Activated T-helper 17 cell treated with anti-CD3 and anti-CD28 coated beads, Interleukin-2, amount 50 U/mL, for 72 hours (primary cell): ENCODE results near the gene COG4. TPM values are rescaled to one million over a fixed set of nuclear protein-coding genes. Genes with fewer than 3 reads are reported as not detected.
"Not testable (repeated sequence)": the region's sequence is repeated elsewhere in the genome, so short reads cannot be mapped to it uniquely, and the experiment has no call there.

Experiments
- ATAC-seq: fragments of 150-1000 bp; cut with Tn5 transposase; replicated peaks from 2 replicates; pipeline ENCODE4 v1.10.0; 2021; ENCODE audit warnings: mild to moderate bottlenecking, moderate library complexity
- H3K27ac Mint-ChIP-seq: one replicate; pipeline ENCODE4 v1.8.0; 2022; ENCODE audit warnings: mixed read lengths
- H3K27me3 Mint-ChIP-seq: one replicate; pipeline ENCODE4 v1.8.0; 2022; ENCODE audit warnings: mixed read lengths
- H3K36me3 Mint-ChIP-seq: one replicate; pipeline ENCODE4 v1.8.0; 2022; ENCODE audit warnings: low read depth, mild to moderate bottlenecking, mixed read lengths
- H3K4me1 Mint-ChIP-seq: one replicate; pipeline ENCODE4 v1.8.0; 2022; ENCODE audit warnings: mixed read lengths
- H3K4me3 Mint-ChIP-seq: one replicate; pipeline ENCODE4 v1.8.0; 2022; ENCODE audit warnings: mild to moderate bottlenecking, mixed read lengths
- H3K9me3 Mint-ChIP-seq: one replicate; pipeline ENCODE4 v1.8.0; 2022; ENCODE audit warnings: mixed read lengths
- total RNA-seq, 2 donors: library from RNA; stranded (reverse); gene quantifications; one replicate each; pipeline ENCODE4 v1.2.3, GENCODE V29; 2022

The COG4 gene
- total RNA-seq, 2 donors from 2014 or later: 31.2 to 31.5 TPM

DNA sequence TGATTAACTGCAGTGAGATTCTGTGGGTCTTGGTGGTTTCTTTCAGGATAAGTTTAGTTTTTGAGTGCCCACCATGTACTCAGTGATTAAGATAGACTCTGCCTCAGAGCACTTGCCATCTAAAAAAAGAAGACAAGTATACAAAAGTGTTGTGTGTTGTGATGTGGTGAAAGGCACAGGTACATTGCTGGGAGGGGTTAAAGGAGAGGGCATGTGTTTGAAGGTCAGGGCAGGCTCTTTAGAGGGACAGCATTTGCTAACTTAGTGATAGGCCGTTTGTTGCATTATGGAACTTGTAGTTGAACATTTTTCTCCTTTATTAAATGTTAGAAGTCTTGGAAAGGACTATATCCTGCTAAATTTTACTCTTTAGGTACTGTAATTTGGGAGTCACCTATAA lies 26.7 kb upstream of the COG4 start:
- Mint-ChIP-seq H3K27me3 (no peaks in the 10 kb centered on the region), H3K27ac (no peak overlapping the region), H3K9me3 (no peaks in the 10 kb centered on the region), H3K4me3 (no peak overlapping the region), H3K36me3 (peaks cover 100% of the 10 kb centered on the region), H3K4me1 (peaks cover 5% of the 10 kb centered on the region)
- ATAC-seq: no peak

DNA sequence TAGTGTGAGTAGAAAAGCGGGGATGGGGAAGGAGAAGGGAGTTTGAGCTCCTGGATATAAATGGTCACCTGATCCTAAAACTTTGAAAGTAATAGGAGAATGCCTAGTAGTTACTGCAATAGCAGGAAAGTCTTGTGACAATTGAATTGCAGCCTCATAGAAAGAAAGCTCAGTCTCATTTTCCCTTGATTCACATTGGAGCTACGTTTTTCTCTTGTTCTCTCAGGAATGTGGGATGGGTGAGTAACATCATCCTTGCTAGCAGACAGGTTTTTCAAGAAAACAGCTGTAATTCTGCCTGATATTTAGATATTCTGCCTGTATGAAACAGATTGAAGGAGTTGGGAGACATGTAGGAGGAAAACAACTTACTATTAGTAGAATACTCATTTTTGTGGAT lies 25.6 kb upstream of the COG4 start:
- Mint-ChIP-seq H3K9me3 (no peaks in the 10 kb centered on the region), H3K4me3 (no peak overlapping the region)

DNA sequence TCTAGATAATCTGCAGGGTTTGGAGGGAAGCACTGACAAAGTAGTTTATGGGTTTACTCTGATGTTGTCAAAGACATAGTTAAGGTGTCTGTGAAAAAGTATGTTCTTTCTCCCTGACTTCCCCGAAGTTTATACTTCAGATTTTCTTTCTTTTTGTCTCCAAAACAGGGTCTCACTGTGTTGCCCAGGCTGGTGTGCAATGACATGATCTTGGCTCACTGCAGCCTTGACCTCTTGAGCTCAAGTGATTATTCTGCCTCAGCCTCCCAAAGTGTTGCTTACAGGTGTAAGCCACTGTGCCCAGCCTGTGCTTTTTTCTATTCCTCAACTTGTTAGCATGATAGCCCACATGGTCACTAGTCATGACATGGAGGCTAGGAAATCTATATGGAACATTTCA lies 21.2 kb upstream of the COG4 start:
- Mint-ChIP-seq H3K27me3 (no peaks in the 10 kb centered on the region), H3K27ac (no peak overlapping the region), H3K4me1 (no peaks in the 10 kb centered on the region), H3K9me3 (no peaks in the 10 kb centered on the region), H3K4me3 (no peak overlapping the region), H3K36me3 (peaks cover 100% of the 10 kb centered on the region)
- no peak for ATAC-seq

More for the DNA sequence above, 25.6 kb upstream of the COG4 start:
- ATAC-seq: no peak
- Mint-ChIP-seq H3K36me3 (peaks cover 100% of the 10 kb centered on the region), H3K27ac (peak overlapping the region; percentile 15), H3K4me1 (peaks cover 5% of the 10 kb centered on the region), H3K27me3 (no peaks in the 10 kb centered on the region)

DNA sequence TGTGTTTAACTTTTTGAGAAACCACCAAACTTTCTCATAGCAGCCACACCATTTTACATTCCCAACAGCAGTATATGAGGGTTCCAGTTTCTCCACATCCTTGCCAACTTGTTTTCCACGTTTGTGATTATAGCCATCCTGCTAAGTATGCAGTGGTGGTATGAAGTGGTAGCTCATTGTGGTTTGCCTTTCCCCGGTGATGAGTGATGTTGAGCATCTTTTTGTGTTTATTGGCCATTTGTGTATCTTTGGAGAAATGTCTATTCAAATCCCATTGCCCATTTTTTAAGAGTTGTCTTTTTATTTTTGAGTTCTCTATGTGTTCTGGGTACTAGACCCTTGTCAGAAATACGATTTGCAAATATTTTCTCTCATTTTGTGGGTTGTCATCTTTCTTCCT lies 17.6 kb upstream of the COG4 start:
- Mint-ChIP-seq H3K4me1 (peaks cover 11% of the 10 kb centered on the region), H3K27ac (no peak overlapping the region), H3K9me3 (no peaks in the 10 kb centered on the region), H3K36me3 (peaks cover 100% of the 10 kb centered on the region), H3K4me3 (no peak overlapping the region), H3K27me3 (no peaks in the 10 kb centered on the region)
- ATAC-seq: no peak

DNA sequence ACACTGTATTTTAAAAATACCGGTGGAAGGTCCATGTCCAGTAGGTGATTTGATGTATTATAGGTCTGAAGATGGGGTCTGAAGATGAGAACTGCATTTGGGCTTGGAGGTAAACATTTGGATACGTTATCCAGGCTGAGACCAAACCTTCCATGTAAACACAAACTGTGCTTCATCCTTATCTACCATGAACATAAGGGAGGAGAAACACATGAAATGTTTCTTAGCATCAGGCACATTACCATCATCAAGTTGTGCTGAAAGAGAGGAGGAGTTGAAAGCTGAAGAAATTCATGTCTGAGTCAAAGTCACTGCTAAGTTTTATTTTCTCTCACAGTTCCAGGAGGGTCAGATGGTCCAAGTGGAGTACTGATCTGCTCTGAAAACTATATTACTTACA lies 11.6 kb upstream of the COG4 start:
- Mint-ChIP-seq H3K9me3 (no peaks in the 10 kb centered on the region), H3K4me1 (peaks cover 22% of the 10 kb centered on the region), H3K27me3 (no peaks in the 10 kb centered on the region), H3K36me3 (peaks cover 100% of the 10 kb centered on the region), H3K4me3 (no peak overlapping the region), H3K27ac (peak overlapping the region; percentile 14)
- ATAC-seq: no peak

DNA sequence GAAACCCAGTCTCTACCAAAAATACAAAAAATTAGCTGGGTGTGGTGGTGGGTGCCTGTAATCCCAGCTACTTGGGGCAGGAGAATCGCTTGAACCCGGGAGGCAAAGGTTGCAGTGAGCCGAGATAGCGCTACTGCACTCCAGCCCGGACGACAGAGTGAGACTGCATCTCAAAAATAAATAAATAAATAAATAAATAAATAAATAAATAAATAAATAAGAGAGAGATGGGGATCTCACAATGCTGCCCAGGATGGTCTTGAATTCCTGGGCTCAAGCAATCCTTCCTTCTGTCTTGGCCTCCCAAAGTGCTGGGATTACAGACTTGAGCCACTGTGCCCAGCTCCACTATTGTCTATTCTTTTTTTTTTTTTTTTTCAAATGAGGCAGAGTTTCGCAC lies 6.6 kb upstream of the COG4 start:
- H3K27ac Mint-ChIP-seq, H3K9me3 Mint-ChIP-seq, H3K27me3 Mint-ChIP-seq, ATAC-seq, H3K4me3 Mint-ChIP-seq: not testable (repeated sequence)
- peaks cover 100% of the 10 kb centered on the region for H3K36me3 Mint-ChIP-seq
- H3K4me1 Mint-ChIP-seq: peaks cover 30% of the 10 kb centered on the region

DNA sequence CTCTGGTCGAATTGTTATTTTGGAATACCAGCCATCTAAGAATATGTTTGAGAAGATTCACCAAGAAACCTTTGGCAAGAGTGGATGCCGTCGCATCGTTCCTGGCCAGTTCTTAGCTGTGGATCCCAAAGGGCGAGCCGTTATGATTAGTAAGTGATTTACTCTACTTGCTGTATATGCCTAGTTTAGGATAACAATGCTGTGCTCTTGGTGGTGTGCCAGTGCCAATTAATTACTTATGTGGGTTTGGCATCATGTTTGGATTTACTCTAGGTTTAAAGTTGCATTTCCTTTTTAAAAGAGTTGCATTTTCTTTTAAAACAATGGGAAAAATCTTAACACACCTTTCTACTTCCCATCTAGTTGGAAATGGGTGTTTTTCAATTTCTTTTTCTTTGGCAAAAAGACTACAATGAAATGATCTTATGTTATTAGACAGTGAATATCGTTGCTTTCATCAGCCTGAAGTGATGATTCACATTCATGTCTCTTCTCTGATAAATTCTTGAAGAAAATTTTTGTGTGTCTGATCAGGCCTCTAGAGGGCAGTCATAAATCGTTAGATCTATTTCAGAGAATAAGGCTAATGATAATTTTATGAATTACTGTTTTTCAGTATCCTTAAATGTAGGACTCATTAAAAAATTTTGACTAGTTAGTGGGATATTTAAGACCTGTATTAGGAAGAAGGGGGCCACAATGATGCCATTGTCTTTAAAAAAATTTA lies 5.9 kb upstream of the COG4 start:
- Mint-ChIP-seq H3K4me1 (peaks cover 28% of the 10 kb centered on the region), H3K27me3 (no peaks in the 10 kb centered on the region), H3K36me3 (peaks cover 100% of the 10 kb centered on the region), H3K4me3 (peak overlapping the region; percentile 100), H3K27ac (peak overlapping the region; percentile 38), H3K9me3 (no peaks in the 10 kb centered on the region)
- no peak for ATAC-seq

DNA sequence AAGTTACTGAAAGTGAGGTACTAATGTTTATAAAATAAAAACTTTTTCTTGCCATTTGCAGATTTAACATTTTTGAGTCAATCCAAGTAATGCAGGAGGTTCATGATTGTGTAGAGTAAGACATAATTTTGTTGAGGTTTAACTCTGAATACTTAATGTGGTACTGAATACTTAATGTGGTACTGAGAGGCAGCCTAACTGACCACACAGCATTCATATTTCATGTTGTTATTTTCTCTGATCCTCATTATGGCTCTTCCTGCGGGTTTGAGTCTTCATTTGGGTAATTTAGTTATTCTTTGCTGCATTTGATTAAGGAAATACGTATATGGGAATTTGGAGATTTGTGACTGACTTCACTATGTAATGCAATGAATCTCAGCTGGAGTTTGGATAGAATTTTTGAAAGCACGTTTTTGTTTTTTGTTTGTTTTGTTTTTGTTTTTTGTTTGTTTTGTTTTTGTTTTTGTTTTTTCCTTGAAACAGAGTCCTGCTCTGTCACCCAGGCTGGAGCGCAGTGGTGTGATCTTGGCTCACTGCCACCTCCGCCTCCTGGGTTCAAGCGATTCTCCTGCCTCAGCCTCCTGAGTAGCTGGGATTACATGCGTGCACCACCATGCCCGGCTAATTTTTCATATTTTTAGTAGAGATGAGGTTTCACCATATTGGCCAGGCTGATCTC lies 4.1 kb upstream of the COG4 start:
- peak overlapping the region; percentile 79 for H3K27ac Mint-ChIP-seq
- no peaks in the 10 kb centered on the region for H3K9me3 Mint-ChIP-seq
- no peaks in the 10 kb centered on the region for H3K27me3 Mint-ChIP-seq
- peaks cover 21% of the 10 kb centered on the region for H3K4me1 Mint-ChIP-seq
- peaks cover 94% of the 10 kb centered on the region for H3K36me3 Mint-ChIP-seq
- peak overlapping the region; percentile 100 for H3K4me3 Mint-ChIP-seq
- no peak for ATAC-seq

DNA sequence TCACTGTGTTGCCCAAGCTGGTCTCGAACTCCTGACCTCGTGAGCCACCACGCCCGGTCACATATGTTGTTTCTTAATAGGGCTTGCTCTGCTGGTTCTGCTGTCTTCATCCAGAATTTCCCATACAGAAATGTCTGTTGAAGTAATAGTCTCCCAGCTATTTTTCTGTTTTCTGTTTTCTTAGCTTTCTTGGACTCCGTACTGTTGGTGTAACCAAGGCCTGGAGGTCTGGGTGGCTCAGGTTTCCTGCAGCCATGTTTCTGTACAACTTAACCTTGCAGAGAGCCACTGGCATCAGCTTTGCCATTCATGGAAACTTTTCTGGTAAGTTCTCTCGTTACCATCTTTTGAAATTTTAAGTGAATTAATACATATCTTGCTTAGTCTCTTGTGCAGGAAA lies 3.0 kb upstream of the COG4 start:
- no peak for ATAC-seq
- peak overlapping the region; percentile 79 for H3K27ac Mint-ChIP-seq
- peak overlapping the region; percentile 100 for H3K4me3 Mint-ChIP-seq
- peaks cover 84% of the 10 kb centered on the region for H3K36me3 Mint-ChIP-seq
- H3K4me1 Mint-ChIP-seq: peaks cover 24% of the 10 kb centered on the region
- H3K27me3 Mint-ChIP-seq: no peaks in the 10 kb centered on the region
- no peaks in the 10 kb centered on the region for H3K9me3 Mint-ChIP-seq

DNA sequence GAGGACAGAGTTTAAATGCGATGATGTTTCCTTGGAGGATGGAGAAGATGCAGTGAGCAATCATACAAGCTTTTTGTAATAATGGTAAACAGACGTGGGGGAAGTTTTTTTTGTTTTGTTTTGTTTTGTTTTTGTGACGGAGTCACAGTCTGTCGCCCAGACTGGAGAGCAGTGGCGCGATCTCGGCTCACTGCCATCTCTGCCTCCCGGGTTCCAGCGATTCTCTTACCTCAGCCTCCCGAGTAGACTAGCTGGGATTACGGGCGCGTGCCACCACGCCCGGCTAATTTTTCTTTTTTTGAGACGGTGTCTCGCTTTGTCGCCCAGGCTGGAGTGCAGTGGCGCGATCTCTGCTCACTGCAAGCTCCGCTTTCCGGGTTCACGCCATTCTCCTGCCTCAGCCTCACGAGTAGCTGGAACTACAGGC lies 1.1 kb upstream of the COG4 start:
- not testable (repeated sequence) for ATAC-seq, H3K27me3 Mint-ChIP-seq, H3K9me3 Mint-ChIP-seq
- H3K4me1 Mint-ChIP-seq: peaks cover 37% of the 10 kb centered on the region
- H3K27ac Mint-ChIP-seq: peak overlapping the region; percentile 100
- peaks cover 64% of the 10 kb centered on the region for H3K36me3 Mint-ChIP-seq
- H3K4me3 Mint-ChIP-seq: peak overlapping the region; percentile 100

DNA sequence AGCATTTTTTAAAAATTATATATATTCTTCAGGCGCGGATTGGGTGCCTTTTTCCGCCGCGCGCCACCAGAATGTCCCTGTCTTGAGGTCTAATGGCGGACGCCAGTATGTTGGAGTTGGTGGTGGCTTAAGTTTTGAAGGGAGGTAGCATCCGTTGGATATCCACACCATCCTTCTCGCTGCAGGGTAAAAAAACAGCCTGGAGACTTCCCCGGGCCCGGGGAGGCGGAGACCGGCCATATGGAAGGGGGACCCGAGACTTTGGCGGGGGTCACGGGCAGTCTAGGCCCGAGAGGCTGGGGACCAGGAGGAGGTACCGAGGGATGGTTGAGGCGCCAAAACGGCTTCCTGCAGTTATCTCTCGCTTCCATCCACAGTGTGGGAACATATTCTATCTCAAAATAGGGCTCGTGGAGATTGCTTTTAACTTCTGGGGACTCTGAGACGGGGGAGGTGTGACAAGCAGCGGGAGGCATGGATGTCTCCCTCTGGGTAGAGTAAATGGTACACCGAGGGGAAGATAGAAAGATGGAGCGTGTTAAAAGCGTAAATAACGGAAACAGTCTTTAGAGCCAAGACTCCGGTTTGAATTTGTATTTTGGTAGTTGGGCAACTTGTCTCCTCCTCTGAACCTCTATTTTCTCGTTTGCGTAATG lies 517 bp upstream of the COG4 start, which contains the start of gene SF3B3:
SF3B3 (plus strand) TSS at position 74 of the 656 bp plus-strand sequence. CDS start 2,841 bp downstream, outside the sequence.
- peaks cover 59% of the 10 kb centered on the region for H3K36me3 Mint-ChIP-seq
- H3K27me3 Mint-ChIP-seq: no peaks in the 10 kb centered on the region
- no peaks in the 10 kb centered on the region for H3K9me3 Mint-ChIP-seq
- H3K4me1 Mint-ChIP-seq: peaks cover 34% of the 10 kb centered on the region
- ATAC-seq: peak; percentile 63
- H3K27ac Mint-ChIP-seq: peak within 1 kb of the TSS; percentile 100
- H3K4me3 Mint-ChIP-seq: peak within 1 kb of the TSS; percentile 100

DNA sequence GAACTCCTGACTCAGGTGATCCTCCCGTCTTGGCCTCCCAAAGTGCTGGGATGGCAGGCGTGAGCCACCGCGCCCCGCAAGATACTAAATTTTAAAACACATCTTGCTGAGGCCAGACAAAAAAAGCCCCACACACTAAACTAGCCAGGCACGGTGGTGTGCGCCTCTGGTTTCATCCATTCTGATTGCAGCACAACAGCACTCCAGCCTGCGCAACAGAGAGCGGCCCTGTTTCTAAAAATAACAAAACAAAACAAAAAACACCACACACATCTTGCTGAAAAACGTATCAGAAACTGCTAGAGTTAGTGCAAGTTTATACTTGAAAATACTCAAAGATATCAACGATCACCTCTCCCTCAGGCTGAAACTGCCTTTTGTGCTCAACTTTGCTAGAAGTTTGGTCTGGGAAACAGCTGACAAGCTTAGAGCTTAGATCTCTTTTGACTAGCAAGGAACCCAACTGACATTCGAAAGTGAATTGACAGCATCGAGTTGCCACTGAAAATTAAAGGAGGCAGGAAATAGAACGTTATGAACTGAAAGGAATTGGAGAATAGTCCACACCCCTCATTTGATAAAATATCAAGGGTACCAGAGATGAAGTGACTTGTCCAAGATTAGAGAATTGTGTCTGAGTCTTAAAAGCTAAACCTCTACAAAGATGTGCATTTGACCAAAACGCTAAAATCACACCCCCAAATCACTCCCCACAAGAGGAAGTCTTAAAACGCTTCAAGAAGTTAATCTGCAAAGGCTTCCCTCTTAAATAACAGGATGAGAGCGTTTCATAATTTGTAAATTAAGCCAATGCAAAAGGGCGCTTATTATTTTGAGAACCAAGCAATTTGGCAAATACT lies 908 bp downstream of the COG4 start:
- Mint-ChIP-seq H3K4me3 (peak overlapping the region; percentile 100), H3K36me3 (peaks cover 52% of the 10 kb centered on the region), H3K27ac (peak overlapping the region; percentile 100), H3K4me1 (peaks cover 31% of the 10 kb centered on the region), H3K9me3 (no peaks in the 10 kb centered on the region), H3K27me3 (no peaks in the 10 kb centered on the region)
- no peak for ATAC-seq

DNA sequence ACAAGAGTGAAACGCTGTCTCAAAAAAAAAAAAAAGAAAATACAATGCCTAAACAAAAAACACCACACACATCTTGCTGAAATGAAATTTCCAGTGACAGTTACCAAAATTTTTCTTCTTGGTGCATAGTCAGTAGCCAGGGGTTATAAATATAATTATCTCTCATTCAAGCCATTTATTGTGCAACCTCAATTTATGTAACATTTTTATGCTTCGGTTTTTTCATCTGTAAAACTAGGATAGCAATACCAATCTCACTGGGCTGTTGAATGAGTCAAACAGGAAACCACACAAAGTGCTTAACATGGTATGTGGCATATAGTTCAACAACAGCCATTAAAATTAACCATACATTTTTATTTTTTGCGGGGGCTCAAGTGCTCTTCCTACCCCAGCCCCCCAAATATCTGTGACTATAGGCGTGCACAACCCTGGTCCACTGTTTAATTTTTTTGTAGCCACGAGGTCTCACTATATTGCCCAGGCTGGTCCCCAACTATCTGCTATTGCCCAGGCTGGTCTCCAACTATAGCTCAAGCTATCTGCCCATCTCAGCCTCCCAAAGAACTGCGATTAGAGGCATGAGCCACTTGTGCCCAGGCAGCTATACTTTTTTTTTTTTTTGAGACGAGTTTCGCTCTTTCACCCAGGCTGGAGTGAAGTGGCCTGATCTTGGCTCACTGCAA lies 2.6 kb downstream of the COG4 start:
- H3K4me1 Mint-ChIP-seq: peaks cover 19% of the 10 kb centered on the region
- ATAC-seq: peak; percentile 67
- no peaks in the 10 kb centered on the region for H3K9me3 Mint-ChIP-seq
- peak overlapping the region; percentile 100 for H3K4me3 Mint-ChIP-seq
- peaks cover 52% of the 10 kb centered on the region for H3K36me3 Mint-ChIP-seq
- H3K27me3 Mint-ChIP-seq: no peaks in the 10 kb centered on the region
- H3K27ac Mint-ChIP-seq: peak overlapping the region; percentile 76
